Natural killer cell treated with Interleukin-12 subunit alpha and Interleukin-12 subunit beta and Interleukin-15 and Interleukin-18, amount 100 ng/mL, for 72 hours (primary cell): ENCODE data around the gene CDH13. TPM values are rescaled to one million over a fixed set of nuclear protein-coding genes. Genes with fewer than 3 reads are reported as not detected.
A peak's percentile ranks its signal among the peaks of the same experiment; 100 is the strongest.

Experiments used
- ATAC-seq, 2 donors: fragments of 150-1000 bp; cut with Tn5 transposase in 1 of 2; sonication (Bioruptor Pico), chemical (Tn5 transposase) in 1 of 2; 2 replicates each; pipeline ENCODE4 v1.10.0; 2021
- DNase-seq: peaks from one replicate; pipeline ENCODE4 v3.0.0; 2022; ENCODE audit warnings: low spot score
- H3K27ac Mint-ChIP-seq, 2 donors: 1 replicate in 1 of 2; 2 replicates in 1 of 2; pipeline ENCODE4 v1.8.0; 2022; ENCODE audit warnings: mixed read lengths in 2 of 2, mild to moderate bottlenecking in 1 of 2, moderate library complexity in 1 of 2
- H3K27me3 Mint-ChIP-seq, 2 donors: 1 replicate in 1 of 2; 2 replicates in 1 of 2; pipeline ENCODE4 v1.8.0; 2022; ENCODE audit warnings: mixed read lengths in 2 of 2
- H3K36me3 Mint-ChIP-seq: one replicate; pipeline ENCODE4 v1.8.0; 2022; ENCODE audit warnings: mixed read lengths
- H3K4me1 Mint-ChIP-seq, 2 donors: 1 replicate in 1 of 2; 2 replicates in 1 of 2; pipeline ENCODE4 v1.8.0; 2022; ENCODE audit warnings: low read depth in 2 of 2, mixed read lengths in 2 of 2, mild to moderate bottlenecking in 1 of 2
- H3K4me3 Mint-ChIP-seq: one replicate; pipeline ENCODE4 v1.8.0; 2022; ENCODE audit warnings: mixed read lengths
- H3K9me3 Mint-ChIP-seq: 2 replicates; pipeline ENCODE4 v1.8.0; 2022; ENCODE audit warnings: mixed read lengths
- total RNA-seq, 2 donors: library from RNA; stranded (reverse); gene quantifications; one replicate each; pipeline ENCODE4 v1.2.3, GENCODE V29; 2022

CDH13 gene
- total RNA-seq, 2 donors from 2014 or later, result not detected

DNA sequence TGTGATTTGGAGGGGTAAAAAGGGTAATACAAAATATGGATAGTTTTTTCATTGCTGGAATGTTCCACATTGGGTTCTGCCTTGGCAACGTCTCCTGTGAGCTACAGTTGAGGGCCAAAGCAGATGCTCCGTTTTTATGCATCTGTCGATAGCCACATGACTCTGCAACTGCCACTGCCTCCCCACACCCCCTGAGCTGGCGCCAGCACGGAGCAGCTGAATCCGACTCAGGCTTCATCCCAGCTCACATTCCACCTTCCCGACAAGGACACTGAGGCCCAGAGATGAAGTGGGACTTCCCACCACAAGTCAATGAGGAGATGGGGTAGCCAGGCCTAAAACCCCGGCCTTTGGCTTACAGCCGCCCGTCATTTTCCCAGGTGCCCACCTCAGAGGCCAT, 334.1 kb downstream of the CDH13 start:
- H3K27ac Mint-ChIP-seq, result no peak overlapping the region
- H3K4me3 Mint-ChIP-seq, result no peak overlapping the region
- no peak for DNase-seq
- H3K36me3 Mint-ChIP-seq, result no peaks in the 10 kb centered on the region
- H3K4me1 Mint-ChIP-seq, result peaks cover 18 to 20% of the 10 kb centered on the region in 2 donors
- H3K27me3 Mint-ChIP-seq, result peaks cover 0 to 5% of the 10 kb centered on the region in 2 donors
- ATAC-seq, result no peak
- peaks cover 8% of the 10 kb centered on the region for H3K9me3 Mint-ChIP-seq

DNA sequence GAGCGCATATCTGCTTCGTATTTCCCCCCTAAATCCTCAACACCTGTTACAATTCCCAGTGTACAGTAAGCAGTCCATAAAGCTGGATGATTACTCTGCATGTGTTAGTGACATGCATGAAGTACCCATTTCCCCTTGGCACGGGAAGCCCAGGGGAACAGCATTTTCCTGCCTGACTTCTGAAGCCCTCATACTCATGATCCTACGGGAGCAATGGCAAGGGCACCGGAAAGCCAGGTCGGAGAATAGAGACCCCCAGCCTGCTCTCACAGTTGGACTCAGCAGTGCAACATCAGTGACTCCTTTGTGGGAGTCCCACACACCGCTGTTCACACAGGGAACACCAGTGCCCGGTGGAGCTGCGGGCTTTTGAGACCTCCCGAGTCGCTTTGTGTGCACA, 336.9 kb downstream of the CDH13 start:
- no peak for DNase-seq
- H3K27ac Mint-ChIP-seq, result no peak overlapping the region
- no peak overlapping the region for H3K4me3 Mint-ChIP-seq
- H3K36me3 Mint-ChIP-seq, result no peaks in the 10 kb centered on the region
- peaks cover 4% of the 10 kb centered on the region for H3K9me3 Mint-ChIP-seq
- peaks cover 0 to 8% of the 10 kb centered on the region in 2 donors for H3K27me3 Mint-ChIP-seq
- no peak for ATAC-seq
- H3K4me1 Mint-ChIP-seq, result peaks cover 9 to 12% of the 10 kb centered on the region in 2 donors

DNA sequence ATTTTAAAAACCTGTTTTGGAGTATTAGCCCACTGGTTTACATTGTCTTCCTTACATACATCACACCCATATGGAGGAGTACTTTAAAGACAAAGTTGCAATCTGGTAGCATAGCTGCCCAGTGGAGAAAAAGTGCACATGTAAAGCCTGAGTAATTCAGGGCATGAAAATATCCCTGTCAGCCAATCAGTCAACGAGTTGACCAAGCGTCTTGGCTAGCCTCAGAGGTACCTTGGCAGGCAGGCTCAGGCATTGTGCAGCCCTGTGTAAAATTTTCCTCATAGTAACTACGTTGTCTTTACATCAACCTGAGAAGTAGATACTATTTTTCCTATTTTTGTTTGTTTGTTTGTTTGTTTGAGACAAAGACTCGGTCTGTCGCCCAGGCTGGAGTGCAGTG, 339.0 kb downstream of the CDH13 start:
- ATAC-seq (no peak), DNase-seq (no peak)
- H3K27me3 Mint-ChIP-seq, result peaks cover 0 to 3% of the 10 kb centered on the region in 2 donors
- peaks cover 0 to 4% of the 10 kb centered on the region in 2 donors for H3K4me1 Mint-ChIP-seq
- H3K4me3 Mint-ChIP-seq, result no peak overlapping the region
- no peaks in the 10 kb centered on the region for H3K36me3 Mint-ChIP-seq
- no peaks in the 10 kb centered on the region for H3K9me3 Mint-ChIP-seq
- no peak overlapping the region for H3K27ac Mint-ChIP-seq

DNA sequence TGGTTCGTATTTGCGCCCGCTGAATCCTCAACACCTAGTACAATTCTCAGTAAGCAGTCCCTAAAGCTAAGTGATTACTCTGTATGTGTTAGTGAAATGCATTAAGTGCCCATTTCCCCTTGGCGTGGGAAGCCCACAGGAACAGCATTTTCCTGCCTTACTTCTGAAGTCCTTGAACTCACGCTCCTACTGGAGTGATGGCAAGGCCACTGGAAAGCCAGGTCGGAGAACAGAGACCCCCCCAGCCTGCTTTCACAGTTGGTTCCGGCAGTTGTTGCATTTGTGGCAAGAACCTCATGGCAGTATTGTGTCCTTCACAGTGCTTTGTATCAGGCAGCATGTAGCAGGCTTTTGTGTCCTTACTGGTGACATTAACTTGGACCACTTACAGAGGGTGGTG, 340.7 kb downstream of the CDH13 start:
- Mint-ChIP-seq H3K27me3 (peaks cover 0 to 3% of the 10 kb centered on the region in 2 donors), H3K36me3 (no peaks in the 10 kb centered on the region), H3K4me3 (no peak overlapping the region), H3K9me3 (no peaks in the 10 kb centered on the region), H3K4me1 (peaks cover 0 to 6% of the 10 kb centered on the region in 2 donors), H3K27ac (no peak overlapping the region)
- ATAC-seq, result no peak
- no peak for DNase-seq

DNA sequence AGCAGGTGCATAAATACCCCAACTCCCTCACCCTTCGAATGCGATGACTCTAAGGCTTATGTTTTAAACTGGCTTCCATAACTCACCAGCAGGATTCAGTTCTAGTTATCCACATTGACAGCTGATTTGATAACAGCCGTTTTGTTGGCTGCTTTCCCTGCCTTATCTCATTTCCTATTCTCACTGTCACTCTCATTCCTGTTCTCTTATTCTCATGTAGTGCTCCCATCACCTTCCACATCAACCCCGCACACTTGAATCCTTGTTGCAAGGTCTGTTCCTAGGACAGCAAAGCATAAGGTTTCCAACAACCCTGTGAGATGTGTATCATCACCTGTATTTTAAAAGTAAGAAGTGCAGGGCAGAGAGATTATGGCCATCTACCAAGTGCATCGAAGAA, 344.4 kb downstream of the CDH13 start:
- peaks cover 0 to 8% of the 10 kb centered on the region in 2 donors for H3K27me3 Mint-ChIP-seq
- ATAC-seq, result no peak
- no peak overlapping the region for H3K4me3 Mint-ChIP-seq
- DNase-seq, result no peak
- no peaks in the 10 kb centered on the region for H3K36me3 Mint-ChIP-seq
- peaks cover 4 to 5% of the 10 kb centered on the region in 2 donors for H3K4me1 Mint-ChIP-seq
- H3K27ac Mint-ChIP-seq, result no peak overlapping the region
- H3K9me3 Mint-ChIP-seq, result peaks cover 3% of the 10 kb centered on the region

DNA sequence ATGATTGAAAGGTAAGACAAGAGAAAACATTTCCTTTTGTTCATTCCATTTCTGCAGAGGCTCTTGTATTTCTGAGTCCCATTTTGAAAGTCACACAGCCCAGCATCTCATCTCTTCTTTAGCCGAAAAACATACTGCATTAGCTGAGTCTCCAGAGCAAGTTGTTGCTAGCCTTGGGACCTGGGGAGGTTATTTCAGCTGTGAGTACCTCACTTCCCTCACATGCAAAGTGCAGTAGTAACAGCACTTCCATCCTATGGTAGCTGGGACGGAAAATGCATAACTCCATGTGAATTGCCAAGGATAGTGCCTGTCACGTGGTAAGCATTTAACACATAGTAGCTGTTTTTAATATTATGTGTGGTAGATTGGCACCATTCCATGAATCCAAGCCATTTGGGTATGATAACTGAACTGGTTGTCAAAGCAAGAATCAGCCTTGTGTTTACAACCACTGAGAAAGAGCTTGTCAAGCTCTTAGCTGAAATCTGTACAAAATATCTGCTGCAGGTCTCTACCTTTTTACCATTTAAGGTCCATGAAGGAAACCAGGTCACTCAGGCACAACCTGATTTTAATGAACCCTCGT, 345.7 kb downstream of the CDH13 start:
- peaks cover 4 to 5% of the 10 kb centered on the region in 2 donors for H3K4me1 Mint-ChIP-seq
- H3K27ac Mint-ChIP-seq, result no peak overlapping the region
- peaks cover 2% of the 10 kb centered on the region for H3K36me3 Mint-ChIP-seq
- H3K27me3 Mint-ChIP-seq, result peaks cover 0 to 6% of the 10 kb centered on the region in 2 donors
- ATAC-seq (no peak), DNase-seq (no peak)
- peaks cover 5% of the 10 kb centered on the region for H3K9me3 Mint-ChIP-seq
- H3K4me3 Mint-ChIP-seq, result no peak overlapping the region

DNA sequence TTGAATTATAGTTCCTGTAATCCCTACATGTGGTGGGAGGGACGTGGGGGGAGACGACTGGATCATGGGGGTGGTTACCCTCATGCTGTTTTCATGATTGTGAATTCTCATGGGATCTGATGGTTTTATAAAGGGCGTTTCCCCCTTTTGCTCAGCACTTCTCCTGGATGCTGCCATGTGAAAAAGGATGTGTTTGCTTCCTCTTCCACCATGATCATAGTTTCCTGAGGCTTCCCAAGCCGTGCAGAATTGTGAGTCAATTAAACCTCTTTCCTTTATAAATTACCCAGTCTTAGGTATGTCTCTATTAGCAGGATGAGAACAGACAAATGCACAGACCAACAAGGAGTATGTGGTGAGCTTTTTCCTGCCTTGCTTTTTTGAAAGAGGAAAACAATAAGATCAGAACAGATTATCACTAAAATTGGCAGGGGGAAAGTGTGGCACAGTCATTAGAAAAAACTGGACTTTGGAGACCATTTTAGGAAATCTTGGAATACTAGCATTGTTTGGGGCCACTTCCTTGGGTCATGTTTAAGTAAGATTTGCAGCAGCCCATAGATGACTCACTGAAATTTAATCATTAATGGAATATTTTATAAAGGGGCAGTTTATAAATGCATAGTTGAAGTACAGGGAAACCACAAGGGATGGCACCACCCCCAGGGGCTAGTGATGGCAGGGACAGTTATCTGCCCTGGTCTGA, 352.8 kb downstream of the CDH13 start:
- H3K36me3 Mint-ChIP-seq, result peaks cover 8% of the 10 kb centered on the region
- ATAC-seq, result no peak
- H3K4me1 Mint-ChIP-seq, result peaks cover 0 to 3% of the 10 kb centered on the region in 2 donors
- no peak overlapping the region for H3K4me3 Mint-ChIP-seq
- no peak overlapping the region for H3K27ac Mint-ChIP-seq
- no peak for DNase-seq
- H3K9me3 Mint-ChIP-seq, result peaks cover 12% of the 10 kb centered on the region
- peaks cover 6 to 14% of the 10 kb centered on the region in 2 donors for H3K27me3 Mint-ChIP-seq

DNA sequence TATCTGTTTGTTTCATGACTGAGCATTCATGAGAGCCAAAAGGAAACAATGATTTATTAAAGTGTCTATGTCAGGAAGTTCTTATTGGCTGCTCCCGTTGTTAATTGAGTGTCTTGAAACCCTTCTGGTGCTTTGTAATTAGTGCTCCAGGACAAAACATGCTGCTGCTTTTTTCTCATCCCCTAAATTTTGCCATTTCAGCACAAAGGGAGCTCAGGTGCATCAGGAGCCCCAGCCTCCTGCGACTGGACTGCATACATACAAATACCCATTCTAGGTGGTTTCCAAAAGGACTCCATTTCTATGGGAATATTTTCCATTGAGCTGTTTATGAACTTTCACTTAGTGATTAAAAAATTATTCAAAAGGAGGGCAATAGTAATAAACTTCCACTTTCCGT, 354.0 kb downstream of the CDH13 start:
- H3K4me1 Mint-ChIP-seq, result peaks cover 0 to 8% of the 10 kb centered on the region in 2 donors
- H3K4me3 Mint-ChIP-seq, result no peak overlapping the region
- H3K27ac Mint-ChIP-seq, result no peak overlapping the region
- H3K36me3 Mint-ChIP-seq, result peaks cover 8% of the 10 kb centered on the region
- peaks cover 12% of the 10 kb centered on the region for H3K9me3 Mint-ChIP-seq
- no peak for ATAC-seq
- H3K27me3 Mint-ChIP-seq, result peaks cover 6 to 14% of the 10 kb centered on the region in 2 donors
- DNase-seq, result no peak

DNA sequence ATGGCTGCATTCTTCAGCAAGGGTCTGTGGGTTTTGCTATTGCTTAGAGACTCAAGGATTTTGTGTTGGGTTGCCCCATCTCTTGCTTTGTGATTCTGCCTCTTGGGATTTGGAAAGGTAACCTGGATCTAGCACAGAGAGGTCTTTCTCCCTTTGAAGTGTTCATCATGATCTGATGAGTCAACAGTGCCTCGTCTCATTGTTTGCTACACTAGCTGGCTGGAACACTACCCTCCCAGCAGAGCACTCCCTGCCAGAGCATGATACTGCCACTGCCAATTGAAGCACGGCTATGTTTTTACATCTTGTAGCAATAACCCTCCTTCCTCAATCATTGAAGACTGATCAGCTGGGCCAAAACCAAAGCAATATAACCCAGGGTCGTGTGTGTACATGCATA, 361.0 kb downstream of the CDH13 start:
- H3K9me3 Mint-ChIP-seq, result peaks cover 4% of the 10 kb centered on the region
- no peaks in the 10 kb centered on the region for H3K36me3 Mint-ChIP-seq
- H3K4me1 Mint-ChIP-seq, result peaks cover 6 to 11% of the 10 kb centered on the region in 2 donors
- no peak for ATAC-seq
- H3K4me3 Mint-ChIP-seq, result no peak overlapping the region
- H3K27ac Mint-ChIP-seq, result no peak overlapping the region
- no peak for DNase-seq
- H3K27me3 Mint-ChIP-seq, result peaks cover 0 to 7% of the 10 kb centered on the region in 2 donors

DNA sequence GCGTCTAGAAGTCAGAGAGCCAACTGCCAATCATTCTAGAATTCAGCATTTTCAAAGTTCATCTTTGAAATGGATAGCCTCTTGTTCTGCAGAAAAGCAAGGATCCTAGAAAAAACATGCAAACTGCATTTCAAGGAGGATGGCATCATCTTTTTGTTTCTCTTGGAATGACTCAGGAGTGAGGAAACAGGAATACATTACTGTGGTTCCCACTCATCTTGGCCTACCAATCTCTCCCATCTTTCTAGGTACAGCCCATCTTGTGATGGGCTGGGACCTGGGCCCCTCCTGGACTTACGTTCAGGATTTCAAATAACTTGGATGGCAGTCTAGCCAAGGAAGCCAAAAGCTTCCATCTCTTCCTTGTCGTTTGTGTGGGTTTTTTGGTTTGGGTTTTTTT, 363.4 kb downstream of the CDH13 start:
- peaks cover 6 to 11% of the 10 kb centered on the region in 2 donors for H3K4me1 Mint-ChIP-seq
- no peaks in the 10 kb centered on the region for H3K27me3 Mint-ChIP-seq
- H3K4me3 Mint-ChIP-seq, result no peak overlapping the region
- no peaks in the 10 kb centered on the region for H3K36me3 Mint-ChIP-seq
- DNase-seq, result no peak
- no peak overlapping the region for H3K27ac Mint-ChIP-seq
- ATAC-seq, result no peak
- H3K9me3 Mint-ChIP-seq, result peaks cover 4% of the 10 kb centered on the region

DNA sequence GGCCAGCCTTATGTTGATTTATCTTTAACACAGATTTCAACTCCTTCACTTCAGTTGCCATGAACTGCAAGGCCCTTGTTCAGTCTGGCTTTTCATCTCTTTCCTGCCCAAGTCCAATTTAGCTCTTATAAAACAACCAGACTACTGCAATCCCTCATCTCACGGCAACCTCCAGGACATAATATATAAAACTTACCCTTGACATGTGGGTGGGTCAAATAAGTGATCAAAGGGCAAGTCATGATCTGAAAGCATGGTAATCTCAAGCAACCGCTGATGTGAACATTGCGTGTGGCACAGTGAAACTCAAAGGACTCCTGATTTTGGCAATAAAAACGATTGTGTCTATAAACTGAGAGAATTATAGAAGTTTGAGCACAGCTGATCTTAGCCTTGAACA, 364.6 kb downstream of the CDH13 start:
- H3K9me3 Mint-ChIP-seq, result peaks cover 4% of the 10 kb centered on the region
- peaks cover 4 to 6% of the 10 kb centered on the region in 2 donors for H3K4me1 Mint-ChIP-seq
- ATAC-seq (no peak), DNase-seq (no peak)
- H3K27me3 Mint-ChIP-seq, result no peaks in the 10 kb centered on the region
- H3K4me3 Mint-ChIP-seq, result no peak overlapping the region
- peak overlapping the region in 1 of 2 donors; percentile 57 for H3K27ac Mint-ChIP-seq
- H3K36me3 Mint-ChIP-seq, result no peaks in the 10 kb centered on the region

DNA sequence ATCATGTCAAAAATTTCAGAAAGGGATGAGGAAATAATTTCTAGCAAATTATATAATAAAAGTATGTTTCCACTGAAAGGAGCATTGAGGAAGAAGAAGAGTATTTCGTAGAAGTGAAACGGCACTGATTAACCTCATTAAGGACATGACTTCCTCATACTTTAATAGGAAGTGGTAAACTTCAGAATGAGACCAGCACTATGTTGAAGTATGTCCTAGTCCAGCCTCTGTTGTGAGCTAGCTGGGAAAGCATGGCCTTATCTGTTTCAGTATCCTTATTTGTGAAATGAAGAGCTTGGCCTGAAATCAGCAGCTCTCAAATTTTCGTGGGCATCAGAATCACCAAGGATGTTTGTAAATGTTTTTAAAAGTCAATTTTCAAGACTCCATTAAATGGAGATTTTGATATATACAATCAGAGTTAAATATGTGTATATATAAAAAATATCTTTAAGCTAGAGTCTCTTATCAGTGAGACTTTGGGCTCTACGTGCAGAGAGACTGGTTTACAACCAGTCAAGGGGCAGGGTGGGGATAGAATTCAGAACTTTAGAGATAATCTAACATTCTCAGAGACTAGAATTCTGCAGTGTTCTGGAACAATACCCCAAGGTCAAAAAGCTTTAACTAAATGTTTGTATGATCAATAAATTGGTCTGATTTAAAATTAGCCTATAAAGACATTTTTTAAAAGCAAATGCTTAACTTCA, 365.4 kb downstream of the CDH13 start:
- Mint-ChIP-seq H3K4me3 (no peak overlapping the region), H3K27me3 (no peaks in the 10 kb centered on the region), H3K4me1 (peaks cover 4 to 6% of the 10 kb centered on the region in 2 donors), H3K36me3 (no peaks in the 10 kb centered on the region), H3K9me3 (peaks cover 4% of the 10 kb centered on the region), H3K27ac (peak overlapping the region in 1 of 2 donors; percentile 57)
- DNase-seq (no peak), ATAC-seq (no peak)

DNA sequence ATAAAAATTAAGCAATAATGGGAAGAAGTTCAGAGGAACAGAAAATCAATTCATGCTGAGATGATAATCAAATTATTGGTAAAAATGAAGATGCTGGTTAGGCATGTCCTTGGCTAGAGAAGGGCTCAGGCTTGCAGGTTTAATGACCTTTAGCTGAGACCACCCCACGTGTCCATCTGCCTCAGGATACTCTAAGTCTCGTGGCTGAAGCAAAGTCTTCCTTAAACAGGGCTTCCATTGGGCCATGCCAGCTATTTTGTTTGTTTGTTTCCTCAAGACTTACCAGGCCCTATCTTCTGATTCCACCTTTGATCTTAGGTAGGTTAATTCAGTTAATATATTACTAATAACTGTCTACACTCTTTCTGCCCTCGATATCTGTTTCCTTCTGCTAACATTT, 366.0 kb downstream of the CDH13 start:
- Mint-ChIP-seq H3K27me3 (no peaks in the 10 kb centered on the region), H3K4me3 (no peak overlapping the region), H3K4me1 (peaks cover 4 to 6% of the 10 kb centered on the region in 2 donors), H3K36me3 (no peaks in the 10 kb centered on the region), H3K27ac (no peak overlapping the region), H3K9me3 (peaks cover 4% of the 10 kb centered on the region)
- DNase-seq, result no peak
- ATAC-seq, result no peak

DNA sequence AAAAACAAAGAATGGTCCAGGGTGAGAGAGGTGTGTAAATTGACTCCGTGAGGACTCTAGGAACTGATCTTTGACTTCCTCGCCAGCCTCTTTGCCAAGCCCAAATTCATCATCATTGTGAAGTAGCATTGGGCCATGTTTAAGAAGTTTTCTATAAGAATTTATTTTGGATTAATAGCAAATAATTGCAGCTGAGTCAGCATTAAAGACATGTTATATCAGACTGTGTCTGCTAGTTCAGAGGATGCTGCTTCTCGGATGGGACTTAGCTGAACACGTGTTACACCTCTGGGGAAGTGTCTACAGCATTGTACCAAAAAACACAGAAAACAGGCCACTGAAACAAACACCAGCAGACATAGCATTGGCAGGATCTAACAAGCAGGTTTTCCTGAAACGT, 366.6 kb downstream of the CDH13 start:
- no peaks in the 10 kb centered on the region for H3K36me3 Mint-ChIP-seq
- peaks cover 4 to 6% of the 10 kb centered on the region in 2 donors for H3K4me1 Mint-ChIP-seq
- no peak overlapping the region for H3K27ac Mint-ChIP-seq
- H3K9me3 Mint-ChIP-seq, result peaks cover 4% of the 10 kb centered on the region
- H3K4me3 Mint-ChIP-seq, result no peak overlapping the region
- no peaks in the 10 kb centered on the region for H3K27me3 Mint-ChIP-seq
- DNase-seq, result no peak
- no peak for ATAC-seq
